Testis (tissue), 3 donors: ENCODE measurements around the gene MOSPD3. TPM values are rescaled to one million over a fixed set of nuclear protein-coding genes. Genes with fewer than 3 reads are reported as not detected.
A peak's percentile ranks its signal among the peaks of the same experiment; 100 is the strongest.

Experiments
- DNase-seq: peaks from one replicate; pipeline ENCODE4 v3.0.0-alpha.2; 2019
- H3K27ac ChIP-seq, 2 donors: fragments of 200-600 bp; sonication (generic); one replicate each; pipeline ENCODE4 v1.5.1; 2019
- H3K27me3 ChIP-seq: fragments of 200-600 bp; sonication (generic); one replicate; pipeline ENCODE4 v1.5.1; 2019
- H3K36me3 ChIP-seq: fragments of 200-600 bp; sonication (generic); one replicate; pipeline ENCODE4 v1.5.1; 2017; ENCODE audit warnings: low read depth; ENCODE audit errors: missing control alignments
- H3K4me1 ChIP-seq: fragments of 200-600 bp; sonication (generic); one replicate; pipeline ENCODE4 v1.5.1; 2019
- H3K4me3 ChIP-seq, 2 donors: fragments of 200-600 bp; sonication (generic); one replicate each; pipeline ENCODE4 v1.5.1; 2017 to 2019
- H3K9me3 ChIP-seq: fragments of 200-600 bp; sonication (generic); one replicate; pipeline ENCODE4 v1.5.1; 2017
- POLR2A ChIP-seq: fragments of 450-650 bp; IDR thresholded peaks from one replicate; pipeline ENCODE4 v1.6.1; 2017; ENCODE audit warnings: antibody characterized with exemption, mild to moderate bottlenecking, moderate library complexity
- WGBS, 2 donors: methylation state at CpG; one replicate each; pipeline ENCODE4 v1.1.5; 2018; 5-methylcytosine and 5-hydroxymethylcytosine counted together
- intact Hi-C: fragments of 100-400 bp; cut with DNase I; formaldehyde crosslinking; loops from one replicate; pipeline ENCODE4 v1.15.1; 2023; ENCODE audit warnings: low total_unique reads
- polyA plus RNA-seq: library from polyadenylated mRNA; stranded (reverse); fragments of 350-450 nt; fragmentation: Illumina TruSeq; extraction: RNeasy Lipid Tissue Mini Kit (QIAGEN cat#74804); gene quantifications from one replicate; pipeline ENCODE4 v1.2.3, GENCODE V29; 2014; ENCODE audit warnings: low read depth, low replicate concordance; ENCODE audit not compliant: insufficient read depth
- total RNA-seq, 2 donors: library from RNA; depleted of rRNA; stranded (reverse); fragments of >200 nt; gene quantifications; one replicate each; pipeline ENCODE4 v1.2.3, GENCODE V29; 2016
- TF ChIP-seq, protein P1 (sequence below), 3 experiments: fragments of 450-650 bp in 2 of 3; fragments of 200-600 bp in 1 of 3; sonication (generic) in 1 of 3; IDR thresholded peaks; one replicate each; pipeline ENCODE4 v1.5.1; 2016 to 2019; ENCODE audit warnings: antibody characterized with exemption in 3 of 3, mild to moderate bottlenecking in 2 of 3, moderate library complexity in 1 of 3

The MOSPD3 gene
- total and polyA plus RNA-seq, 3 donors from 2014 or later, result 40.6 to 78.9 (median 62.8) TPM

DNA sequence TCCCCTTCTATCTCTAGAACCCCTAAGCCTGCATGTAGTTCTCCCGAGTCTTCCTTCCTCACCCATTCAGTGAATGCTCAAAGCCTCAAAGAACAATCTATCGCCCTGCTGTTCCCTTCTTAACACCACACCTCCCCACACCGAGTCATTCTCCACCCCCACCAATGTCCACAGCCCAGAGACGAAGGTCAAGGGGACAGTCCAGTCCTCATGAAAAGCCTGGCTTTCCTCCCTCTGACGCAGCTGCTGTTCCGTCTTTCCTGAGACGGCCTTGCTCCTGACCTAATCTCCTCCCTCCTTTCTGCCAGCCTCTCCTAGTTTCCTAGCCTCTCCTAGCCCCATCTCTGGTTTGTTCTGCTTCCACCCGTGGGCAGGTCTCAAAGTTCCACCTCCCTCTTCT is 9.2 kb downstream of the MOSPD3 start:
- DNase-seq, result peak; percentile 59
- 50 to 51% methylated on average over 8 of the region's 8 CpGs for WGBS, 2 donors
- H3K36me3 ChIP-seq, result no peaks in the 10 kb centered on the region
- peak overlapping the region in 1 of 2 donors; percentile 45 for H3K27ac ChIP-seq
- H3K27me3 ChIP-seq, result no peaks in the 10 kb centered on the region
- no peaks in the 10 kb centered on the region for H3K4me1 ChIP-seq
- no peak overlapping the region for H3K4me3 ChIP-seq
- TF ChIP-seq POLR2A, result no peak
- TF ChIP-seq, protein P1, sequence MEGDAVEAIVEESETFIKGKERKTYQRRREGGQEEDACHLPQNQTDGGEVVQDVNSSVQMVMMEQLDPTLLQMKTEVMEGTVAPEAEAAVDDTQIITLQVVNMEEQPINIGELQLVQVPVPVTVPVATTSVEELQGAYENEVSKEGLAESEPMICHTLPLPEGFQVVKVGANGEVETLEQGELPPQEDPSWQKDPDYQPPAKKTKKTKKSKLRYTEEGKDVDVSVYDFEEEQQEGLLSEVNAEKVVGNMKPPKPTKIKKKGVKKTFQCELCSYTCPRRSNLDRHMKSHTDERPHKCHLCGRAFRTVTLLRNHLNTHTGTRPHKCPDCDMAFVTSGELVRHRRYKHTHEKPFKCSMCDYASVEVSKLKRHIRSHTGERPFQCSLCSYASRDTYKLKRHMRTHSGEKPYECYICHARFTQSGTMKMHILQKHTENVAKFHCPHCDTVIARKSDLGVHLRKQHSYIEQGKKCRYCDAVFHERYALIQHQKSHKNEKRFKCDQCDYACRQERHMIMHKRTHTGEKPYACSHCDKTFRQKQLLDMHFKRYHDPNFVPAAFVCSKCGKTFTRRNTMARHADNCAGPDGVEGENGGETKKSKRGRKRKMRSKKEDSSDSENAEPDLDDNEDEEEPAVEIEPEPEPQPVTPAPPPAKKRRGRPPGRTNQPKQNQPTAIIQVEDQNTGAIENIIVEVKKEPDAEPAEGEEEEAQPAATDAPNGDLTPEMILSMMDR (IDR thresholded peaks at IDR 0.05), result no peak
- intact Hi-C loops, result no loop called here
- no peaks in the 10 kb centered on the region for H3K9me3 ChIP-seq

DNA sequence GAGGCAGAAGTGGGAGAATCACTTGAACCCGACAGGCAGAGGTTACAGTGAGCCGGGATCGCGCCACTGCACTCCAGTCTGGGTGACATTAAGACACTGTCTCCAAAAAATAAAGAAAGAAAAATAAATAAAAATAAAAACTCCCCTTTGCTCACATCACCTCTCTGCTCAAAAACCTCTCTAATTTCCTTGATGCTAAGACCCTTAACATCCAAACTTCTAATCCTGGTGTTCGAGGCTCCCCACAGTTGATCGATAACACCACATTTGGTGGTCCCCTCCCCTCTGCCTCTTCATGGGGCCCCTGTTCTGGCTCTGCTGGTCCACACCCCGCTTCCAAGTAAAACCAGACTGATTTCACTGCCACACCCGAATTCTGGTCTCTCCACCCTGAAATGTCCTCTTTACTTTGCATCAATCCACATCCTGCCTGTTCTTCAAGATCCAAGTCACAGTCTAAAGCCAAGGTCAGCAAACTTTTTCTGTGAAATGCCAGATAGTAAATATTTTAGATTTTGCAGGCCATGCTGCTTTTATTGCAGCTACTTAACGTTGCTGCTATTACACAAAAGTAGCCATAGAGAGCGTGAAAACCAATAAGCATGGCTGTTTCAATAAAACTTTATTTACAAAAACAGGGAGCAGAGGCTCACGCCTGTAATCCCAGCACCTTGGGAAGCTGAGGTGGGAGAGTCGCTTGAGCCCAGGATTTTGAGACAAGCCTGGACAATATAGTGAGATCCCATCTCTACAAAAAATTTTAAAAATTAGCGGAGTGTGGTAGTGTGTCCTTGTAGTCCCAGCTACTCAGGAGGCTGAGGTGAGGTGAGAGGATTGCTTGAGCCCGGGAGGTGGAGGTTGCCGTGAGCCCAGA is 11.8 kb downstream of the MOSPD3 start:
- intact Hi-C loops, result no loop called here
- TF ChIP-seq POLR2A, result no peak
- TF ChIP-seq, protein P1 (IDR thresholded peaks at IDR 0.05), result no peak

DNA sequence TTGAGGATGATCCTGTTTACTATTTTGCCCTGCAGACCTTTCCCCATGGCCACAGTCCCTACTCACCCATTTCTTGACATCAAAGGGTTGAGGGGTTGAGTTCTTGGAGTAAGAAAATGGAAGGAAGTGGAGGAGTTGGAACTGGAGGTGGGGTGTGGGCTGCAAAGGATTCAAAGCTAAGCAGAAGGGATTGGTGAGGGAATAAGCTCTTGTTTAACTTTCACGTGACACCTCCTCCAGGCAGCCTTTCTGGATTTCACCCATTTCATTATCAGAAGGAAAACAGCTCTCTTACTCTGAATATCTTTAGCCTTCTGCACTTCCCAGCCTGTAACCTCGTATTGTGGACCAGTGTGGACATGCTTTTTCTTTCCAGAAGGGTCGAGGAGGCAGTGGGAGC is 13.7 kb downstream of the MOSPD3 start:
- no peaks in the 10 kb centered on the region for H3K36me3 ChIP-seq
- H3K4me3 ChIP-seq, result peak overlapping the region; percentile 20 to 21
- intact Hi-C loops, result no loop called here
- no peak overlapping the region for H3K27ac ChIP-seq
- peaks cover 2% of the 10 kb centered on the region for H3K4me1 ChIP-seq
- no peak for TF ChIP-seq POLR2A
- TF ChIP-seq, protein P1 (IDR thresholded peaks at IDR 0.05), result no peak
- H3K27me3 ChIP-seq, result no peaks in the 10 kb centered on the region
- H3K9me3 ChIP-seq, result no peaks in the 10 kb centered on the region
- DNase-seq, result no peak
- 9 to 13% methylated on average over 3 of the region's 3 CpGs for WGBS, 2 donors

More for the DNA sequence above, 11.8 kb downstream of the MOSPD3 start:
- no peak overlapping the region for H3K4me3 ChIP-seq
- no peaks in the 10 kb centered on the region for H3K9me3 ChIP-seq
- 83 to 87% methylated on average over 15 of the region's 15 CpGs for WGBS, 2 donors
- no peak for DNase-seq
- no peaks in the 10 kb centered on the region for H3K36me3 ChIP-seq
- H3K27ac ChIP-seq, result no peak overlapping the region
- no peaks in the 10 kb centered on the region for H3K27me3 ChIP-seq
- peaks cover 2% of the 10 kb centered on the region for H3K4me1 ChIP-seq

DNA sequence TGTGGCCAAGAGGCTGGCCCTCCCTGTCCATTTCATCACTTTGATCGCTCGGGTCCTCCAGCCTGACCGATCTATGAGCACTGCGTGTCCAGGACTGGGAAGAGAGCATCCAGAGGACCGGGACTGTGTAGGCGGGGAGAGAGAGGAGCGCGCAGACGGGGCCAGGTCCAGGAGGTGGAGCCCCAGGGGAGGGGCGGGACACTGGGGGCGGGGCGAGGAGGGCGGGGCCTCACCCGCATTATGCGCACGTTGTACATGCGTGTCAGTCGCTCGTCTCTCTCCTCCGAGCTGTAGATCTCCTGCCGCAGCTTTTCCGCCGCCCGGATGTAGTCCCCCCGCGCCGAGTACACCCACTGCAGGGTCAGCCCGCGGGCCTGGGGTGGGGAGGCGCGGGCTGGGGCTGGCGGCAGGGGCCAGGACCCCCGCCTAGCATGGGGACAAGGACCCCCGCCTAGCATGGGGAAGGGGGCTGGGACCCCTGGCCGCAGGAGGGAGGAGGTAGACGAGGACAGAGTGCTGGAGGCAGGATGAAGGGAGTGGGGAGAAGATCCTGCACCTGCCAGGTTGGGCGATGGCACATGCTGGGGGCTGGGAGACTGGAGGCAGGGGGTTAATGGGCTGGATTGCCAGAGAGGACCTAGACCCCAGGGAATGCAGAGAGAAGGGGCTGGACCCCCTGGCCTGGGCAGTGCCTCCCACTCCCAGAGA is 14.3 kb downstream of the MOSPD3 start:
- H3K9me3 ChIP-seq, result no peaks in the 10 kb centered on the region
- intact Hi-C loops, result no loop called here
- H3K4me1 ChIP-seq, result peaks cover 2% of the 10 kb centered on the region
- peak overlapping the region; percentile 20 to 21 for H3K4me3 ChIP-seq
- H3K27ac ChIP-seq, result no peak overlapping the region
- WGBS, 2 donors, result 6 to 9% methylated on average over 9 to 37 of the region's 37 CpGs
- H3K36me3 ChIP-seq, result no peaks in the 10 kb centered on the region
- DNase-seq, result peak; percentile 83
- no peaks in the 10 kb centered on the region for H3K27me3 ChIP-seq
- TF ChIP-seq, protein P1 (IDR thresholded peaks at IDR 0.05), result no peak
- no peak for TF ChIP-seq POLR2A
